H1 (cell line): Measurements from ENCODE around the gene CRABP2.

Experiments
- ATF3 ChIP-seq: IDR thresholded peaks from 2 replicates; pipeline ENCODE4 v1.6.1; 2011; ENCODE audit warnings: low read depth, mild to moderate bottlenecking, low read length; ENCODE audit not compliant: insufficient read depth
- EP300 ChIP-seq, 2 experiments: IDR thresholded peaks; 1 replicate in 1 of 2; 2 replicates in 1 of 2; pipeline ENCODE4 v1.6.1; 2011 to 2012; ENCODE audit warnings: low read depth in 2 of 2, low read length in 2 of 2, mild to moderate bottlenecking in 2 of 2, borderline replicate concordance in 1 of 2, inconsistent platforms in 1 of 2, moderate library complexity in 1 of 2
- EZH2 ChIP-seq: fragments of 200-600 bp; sonication (generic); IDR thresholded peaks from 2 replicates; pipeline ENCODE4 v1.7.1; 2012; ENCODE audit warnings: low read depth, mild to moderate bottlenecking, moderate library complexity, low read length, inconsistent platforms; ENCODE audit not compliant: severe bottlenecking
- GABPA ChIP-seq: IDR thresholded peaks from 2 replicates; pipeline ENCODE4 v1.6.1; 2011; ENCODE audit warnings: mild to moderate bottlenecking, low read length, moderate library complexity, borderline replicate concordance; ENCODE audit not compliant: insufficient read depth
- JUN ChIP-seq: IDR thresholded peaks from 2 replicates; pipeline ENCODE4 v1.6.1; 2011; ENCODE audit warnings: low read depth, mild to moderate bottlenecking, improper control_type of control experiment, low read length
- POLR2AphosphoS5 ChIP-seq: IDR thresholded peaks from 2 replicates; pipeline ENCODE4 v1.6.1; 2011; ENCODE audit warnings: low read depth, low read length
- SP1 ChIP-seq: IDR thresholded peaks from 2 replicates; pipeline ENCODE4 v1.6.1; 2011; ENCODE audit warnings: low read depth, low read length
- TAF1 ChIP-seq: IDR thresholded peaks from 2 replicates; pipeline ENCODE4 v1.6.1; 2011; ENCODE audit warnings: mild to moderate bottlenecking, low read depth, low read length
- TBP ChIP-seq: IDR thresholded peaks from 2 replicates; pipeline ENCODE4 v1.6.1; 2011; ENCODE audit warnings: low read depth, low read length, improper control_type of control experiment
- TEAD4 ChIP-seq: IDR thresholded peaks from 2 replicates; pipeline ENCODE4 v1.6.1; 2012; ENCODE audit warnings: low read depth, low read length, inconsistent platforms, mixed read lengths
- TF ChIP-seq, protein P1 (sequence below), 3 experiments: IDR thresholded peaks; 1 replicate in 2 of 3; 2 replicates in 1 of 3; pipeline versions ENCODE4 v1.5.1 to v1.6.1; 2011; ENCODE audit warnings: low read length in 3 of 3, mild to moderate bottlenecking in 3 of 3, inconsistent platforms in 2 of 3, low read depth in 1 of 3, moderate library complexity in 1 of 3; ENCODE audit not compliant: insufficient read depth in 1 of 3; ENCODE audit errors: control extremely low read depth in 1 of 3
- TF ChIP-seq, protein P2 (sequence below): IDR thresholded peaks from 2 replicates; pipeline ENCODE4 v1.6.1; 2012; ENCODE audit warnings: inconsistent platforms

- TF ChIP-seq TAF1 (no peak), SP1 (peak; percentile 33; the same call in 1 of the 2 replicates), EZH2 (no peak), TEAD4 (no peak), GABPA (no peak), ATF3 (no peak), JUN (no peak), POLR2AphosphoS5 (no peak), EP300 (IDR thresholded peaks at IDR 0.05; ENCODE audit: borderline replicate concordance in 1 of 2, low read depth in 2 of 2, low read length in 2 of 2) (no peak), TBP (no peak)
- TF ChIP-seq, protein P1, sequence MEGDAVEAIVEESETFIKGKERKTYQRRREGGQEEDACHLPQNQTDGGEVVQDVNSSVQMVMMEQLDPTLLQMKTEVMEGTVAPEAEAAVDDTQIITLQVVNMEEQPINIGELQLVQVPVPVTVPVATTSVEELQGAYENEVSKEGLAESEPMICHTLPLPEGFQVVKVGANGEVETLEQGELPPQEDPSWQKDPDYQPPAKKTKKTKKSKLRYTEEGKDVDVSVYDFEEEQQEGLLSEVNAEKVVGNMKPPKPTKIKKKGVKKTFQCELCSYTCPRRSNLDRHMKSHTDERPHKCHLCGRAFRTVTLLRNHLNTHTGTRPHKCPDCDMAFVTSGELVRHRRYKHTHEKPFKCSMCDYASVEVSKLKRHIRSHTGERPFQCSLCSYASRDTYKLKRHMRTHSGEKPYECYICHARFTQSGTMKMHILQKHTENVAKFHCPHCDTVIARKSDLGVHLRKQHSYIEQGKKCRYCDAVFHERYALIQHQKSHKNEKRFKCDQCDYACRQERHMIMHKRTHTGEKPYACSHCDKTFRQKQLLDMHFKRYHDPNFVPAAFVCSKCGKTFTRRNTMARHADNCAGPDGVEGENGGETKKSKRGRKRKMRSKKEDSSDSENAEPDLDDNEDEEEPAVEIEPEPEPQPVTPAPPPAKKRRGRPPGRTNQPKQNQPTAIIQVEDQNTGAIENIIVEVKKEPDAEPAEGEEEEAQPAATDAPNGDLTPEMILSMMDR (IDR thresholded peaks at IDR 0.05; ENCODE audit: control extremely low read depth in 1 of 3, insufficient read depth in 1 of 3, low read depth in 1 of 3, low read length in 3 of 3) = no peak
- TF ChIP-seq, protein P2, sequence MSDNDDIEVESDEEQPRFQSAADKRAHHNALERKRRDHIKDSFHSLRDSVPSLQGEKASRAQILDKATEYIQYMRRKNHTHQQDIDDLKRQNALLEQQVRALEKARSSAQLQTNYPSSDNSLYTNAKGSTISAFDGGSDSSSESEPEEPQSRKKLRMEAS = no peak
Observed at GRCh38 chr1:156743367-156744302, 38.3 kb upstream of the CRABP2 start.
